Measurements from ENCODE around the gene ALK. TPM values are rescaled to one million over a fixed set of nuclear protein-coding genes. Genes with fewer than 3 reads are reported as not detected.
"Not testable (repeated sequence)": the region's sequence is repeated elsewhere in the genome, so short reads cannot be mapped to it uniquely, and the experiment has no call there.

Gene ALK
- total RNA-seq, 4 donors from 2014 or later: 0.19 TPM; not detected in 3

DNA sequence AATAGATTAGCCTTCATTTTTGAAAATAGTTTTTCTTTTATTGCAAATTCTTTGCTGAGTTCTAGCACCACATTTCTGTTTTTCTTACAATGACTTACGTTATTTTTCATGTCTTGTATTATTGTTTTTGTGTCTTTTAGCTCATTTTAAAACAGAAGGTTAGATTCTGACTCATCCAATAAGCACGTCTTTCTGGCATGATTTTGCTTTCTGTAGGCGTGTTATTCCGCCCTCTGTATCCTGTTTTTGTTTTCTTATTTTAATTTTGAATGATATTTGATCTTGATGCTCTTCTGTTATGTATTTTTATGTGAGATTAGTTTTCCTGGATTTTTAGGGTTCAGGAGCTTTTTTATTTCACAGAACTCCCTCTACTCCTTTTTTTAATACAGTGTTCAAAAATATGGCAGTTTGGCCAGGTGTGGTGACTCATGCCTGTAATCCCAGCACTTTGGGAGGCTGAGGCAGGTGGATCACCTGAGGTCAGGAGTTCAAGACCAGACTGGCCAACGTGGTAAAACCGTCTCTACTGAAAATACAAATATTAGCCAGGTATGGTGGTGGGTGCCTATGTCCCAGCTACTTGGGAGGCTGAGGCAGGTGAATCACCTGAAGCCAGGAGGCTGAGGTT, 661.1 kb downstream of the ALK start:
- intact Hi-C loops (cut with DNase I): no loop called here
- no peaks in the 10 kb centered on the region for H3K36me3 ChIP-seq
- TF ChIP-seq POLR2A (IDR thresholded peaks at IDR 0.05): no peak
- TF ChIP-seq, protein P1, sequence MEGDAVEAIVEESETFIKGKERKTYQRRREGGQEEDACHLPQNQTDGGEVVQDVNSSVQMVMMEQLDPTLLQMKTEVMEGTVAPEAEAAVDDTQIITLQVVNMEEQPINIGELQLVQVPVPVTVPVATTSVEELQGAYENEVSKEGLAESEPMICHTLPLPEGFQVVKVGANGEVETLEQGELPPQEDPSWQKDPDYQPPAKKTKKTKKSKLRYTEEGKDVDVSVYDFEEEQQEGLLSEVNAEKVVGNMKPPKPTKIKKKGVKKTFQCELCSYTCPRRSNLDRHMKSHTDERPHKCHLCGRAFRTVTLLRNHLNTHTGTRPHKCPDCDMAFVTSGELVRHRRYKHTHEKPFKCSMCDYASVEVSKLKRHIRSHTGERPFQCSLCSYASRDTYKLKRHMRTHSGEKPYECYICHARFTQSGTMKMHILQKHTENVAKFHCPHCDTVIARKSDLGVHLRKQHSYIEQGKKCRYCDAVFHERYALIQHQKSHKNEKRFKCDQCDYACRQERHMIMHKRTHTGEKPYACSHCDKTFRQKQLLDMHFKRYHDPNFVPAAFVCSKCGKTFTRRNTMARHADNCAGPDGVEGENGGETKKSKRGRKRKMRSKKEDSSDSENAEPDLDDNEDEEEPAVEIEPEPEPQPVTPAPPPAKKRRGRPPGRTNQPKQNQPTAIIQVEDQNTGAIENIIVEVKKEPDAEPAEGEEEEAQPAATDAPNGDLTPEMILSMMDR (IDR thresholded peaks at IDR 0.05): no peak
- H3K4me1 ChIP-seq: peaks cover 0 to 4% (median 0%) of the 10 kb centered on the region in 3 donors
- no peak for DNase-seq
- no peak overlapping the region for H3K4me3 ChIP-seq
- H3K27me3 ChIP-seq: peaks cover 0 to 8% (median 0%) of the 10 kb centered on the region in 4 donors
- H3K9me3 ChIP-seq: no peaks in the 10 kb centered on the region
- no peak overlapping the region for H3K27ac ChIP-seq
- WGBS, 2 donors: 17 to 37% methylated on average over 6 of the region's 6 CpGs

DNA sequence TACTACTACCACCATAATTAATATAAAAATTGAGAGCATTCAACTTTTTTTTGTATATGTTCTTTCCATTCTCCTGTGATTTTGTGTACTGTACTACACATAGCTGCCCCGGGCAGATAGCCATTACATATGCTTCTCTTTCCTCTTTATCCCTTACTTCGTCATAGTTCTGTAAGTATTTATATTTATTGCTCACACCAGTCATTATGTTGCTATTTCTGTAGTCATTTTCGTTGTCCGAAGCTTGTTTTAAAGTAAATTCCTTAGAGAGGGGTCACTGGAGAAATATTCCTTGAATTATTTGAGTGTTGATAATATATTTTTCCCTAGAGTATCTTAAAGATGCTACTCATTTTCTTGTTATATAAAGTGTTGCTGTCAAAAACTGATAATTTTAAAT, 662.2 kb downstream of the ALK start:
- 59 to 65% methylated on average over 4 of the region's 4 CpGs for WGBS, 2 donors
- TF ChIP-seq, protein P1 (IDR thresholded peaks at IDR 0.05): no peak
- no peak for TF ChIP-seq POLR2A (IDR thresholded peaks at IDR 0.05)

DNA sequence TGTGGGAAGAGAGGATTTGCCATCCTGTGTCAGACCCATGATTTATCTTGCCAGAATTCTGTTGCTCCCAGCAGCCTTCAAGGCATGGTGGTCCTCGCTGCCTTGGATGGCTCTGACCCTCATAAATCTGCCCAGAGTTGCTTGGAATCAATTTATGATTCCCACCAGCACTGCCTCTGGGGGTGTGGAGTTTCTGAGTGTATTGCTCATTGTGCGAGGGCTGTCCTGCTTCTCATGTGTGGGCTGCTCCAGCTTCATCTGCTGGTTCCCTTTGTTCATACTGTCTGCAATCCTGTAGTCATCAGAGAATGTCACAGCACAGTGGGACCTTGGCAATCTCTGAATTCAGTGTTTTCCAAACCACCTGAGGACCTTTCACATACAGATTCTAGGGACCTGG, 666.4 kb downstream of the ALK start:
- intact Hi-C loops (cut with DNase I): no loop called here
- DNase-seq: no peak
- WGBS, 2 donors: 51 to 57% methylated on average over 1 to 2 of the region's 2 CpGs

More for the DNA sequence above, 662.2 kb downstream of the ALK start:
- Histone ChIP-seq H3K9me3 (no peaks in the 10 kb centered on the region), H3K4me1 (peaks cover 0 to 4% (median 0%) of the 10 kb centered on the region in 3 donors), H3K27ac (no peak overlapping the region), H3K36me3 (no peaks in the 10 kb centered on the region), H3K4me3 (no peak overlapping the region), H3K27me3 (peaks cover 0 to 8% (median 0%) of the 10 kb centered on the region in 4 donors)
- intact Hi-C loops (cut with DNase I): no loop called here
- no peak for DNase-seq

DNA sequence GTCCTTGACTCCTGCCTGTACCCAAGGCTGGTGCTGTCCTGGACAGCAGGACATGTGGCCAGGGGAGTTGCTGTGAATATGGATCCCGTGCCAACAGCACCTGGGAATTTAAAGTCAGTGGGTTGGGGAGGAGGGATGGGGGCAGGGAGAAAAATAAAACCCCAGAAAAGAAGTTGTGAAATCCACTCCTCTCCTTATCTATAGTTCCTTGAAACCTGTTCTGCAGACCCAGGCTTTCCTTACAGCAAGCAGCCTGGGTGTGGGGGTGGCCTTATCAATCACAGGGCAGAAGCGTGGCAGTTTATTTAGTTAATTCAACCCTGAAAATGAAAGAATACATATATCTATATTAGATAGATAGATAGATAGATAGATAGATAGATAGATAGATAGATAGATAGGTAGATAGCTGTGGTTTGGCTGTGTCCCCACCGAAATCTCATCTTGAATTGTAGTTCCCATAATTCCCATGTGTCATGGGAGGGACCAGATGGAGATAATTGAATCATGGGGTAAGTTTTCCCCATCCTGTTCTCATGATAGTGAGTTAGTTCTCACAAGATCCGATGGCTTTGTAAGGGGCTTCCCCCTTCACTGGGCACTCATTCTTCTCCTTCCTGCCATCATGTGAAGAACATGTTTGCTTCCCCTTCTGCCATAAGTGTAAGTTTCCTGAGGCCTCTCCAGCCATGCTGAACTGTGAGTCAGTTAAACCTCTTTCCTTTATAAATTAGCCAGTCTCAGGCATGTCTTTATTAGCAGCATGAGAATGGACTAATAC, 667.7 kb downstream of the ALK start:
- 66 to 68% methylated on average over 4 of the region's 4 CpGs for WGBS, 2 donors
- H3K27ac ChIP-seq; H3K9me3 ChIP-seq; DNase-seq; H3K4me1 ChIP-seq; H3K36me3 ChIP-seq; H3K27me3 ChIP-seq; intact Hi-C loops (cut with DNase I); H3K4me3 ChIP-seq: not testable (repeated sequence)

More for the DNA sequence above, 666.4 kb downstream of the ALK start:
- no peak for TF ChIP-seq POLR2A (IDR thresholded peaks at IDR 0.05)
- TF ChIP-seq, protein P1 (IDR thresholded peaks at IDR 0.05): no peak
- H3K27me3 ChIP-seq: peaks cover 0 to 8% (median 0%) of the 10 kb centered on the region in 4 donors
- H3K27ac ChIP-seq: no peak overlapping the region
- H3K36me3 ChIP-seq: no peaks in the 10 kb centered on the region
- no peak overlapping the region for H3K4me3 ChIP-seq
- H3K9me3 ChIP-seq: no peaks in the 10 kb centered on the region
- no peaks in the 10 kb centered on the region for H3K4me1 ChIP-seq

DNA sequence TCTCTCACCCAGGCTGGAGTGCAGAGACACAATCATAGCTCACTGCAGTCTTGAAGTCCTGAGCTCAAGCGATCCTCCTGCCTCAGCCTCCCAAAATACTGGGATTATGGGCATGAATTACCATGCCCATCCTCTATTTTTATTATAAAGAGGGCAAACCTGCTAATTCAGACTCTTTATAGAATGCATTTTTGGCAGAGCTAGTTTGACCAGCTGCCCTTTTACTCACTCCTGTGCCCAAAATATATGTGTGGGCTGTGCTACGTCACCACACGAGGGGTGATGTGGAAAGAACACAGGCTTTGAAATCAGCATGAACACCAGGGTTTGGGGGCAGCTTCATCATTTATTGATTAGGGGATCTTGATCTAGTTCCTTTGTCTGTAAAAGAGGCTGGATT, 668.4 kb downstream of the ALK start:
- Histone ChIP-seq H3K27ac (no peak overlapping the region), H3K9me3 (no peaks in the 10 kb centered on the region), H3K4me3 (no peak overlapping the region), H3K36me3 (no peaks in the 10 kb centered on the region), H3K27me3 (peaks cover 0 to 8% (median 0%) of the 10 kb centered on the region in 4 donors), H3K4me1 (no peaks in the 10 kb centered on the region)
- intact Hi-C loops (cut with DNase I): no loop called here
- no peak for TF ChIP-seq POLR2A (IDR thresholded peaks at IDR 0.05)
- TF ChIP-seq, protein P1 (IDR thresholded peaks at IDR 0.05): no peak
- WGBS, 2 donors: 56 to 63% methylated on average over 3 of the region's 3 CpGs
- no peak for DNase-seq
